Measurements from ENCODE around the gene ZBTB4. TPM values are rescaled to one million over a fixed set of nuclear protein-coding genes. Genes with fewer than 3 reads are reported as not detected.
"Not testable (repeated sequence)": the region's sequence is repeated elsewhere in the genome, so short reads cannot be mapped to it uniquely, and the experiment has no call there.

Gene ZBTB4
- total and polyA plus RNA-seq, 8 donors, result 15.8 to 31.5 (median 20.1) TPM

DNA sequence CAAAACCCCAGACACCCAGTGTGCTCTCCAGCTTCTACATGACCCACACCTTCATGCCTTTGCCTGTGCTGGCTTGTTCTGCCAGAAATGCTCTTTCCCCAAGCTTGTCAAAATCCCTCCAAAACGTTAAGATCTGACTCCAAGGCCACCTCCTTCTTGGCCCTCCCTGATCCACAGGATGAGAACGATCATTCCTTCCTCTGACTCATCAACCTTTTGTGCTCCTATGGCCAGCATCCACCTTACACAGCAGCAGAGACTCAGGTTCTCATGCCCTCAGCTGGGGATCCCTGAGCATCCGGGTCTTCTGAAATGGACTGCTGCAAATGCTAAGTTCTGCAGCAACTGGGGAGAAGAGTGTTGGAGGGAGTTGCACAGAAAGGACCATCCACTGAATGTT is 2.9 kb downstream of the ZBTB4 start:
- Histone ChIP-seq H3K27ac (peak overlapping the region in 4 of 5 donors; percentile 97 to 100 (median 100)), H3K4me1 (peaks cover 46 to 85% (median 68%) of the 10 kb centered on the region in 4 donors), H3K36me3 (no peaks in the 10 kb centered on the region), H3K9me3 (no peaks in the 10 kb centered on the region), H3K4me3 (peak overlapping the region in 1 of 4 donors; percentile 92), H3K27me3 (no peaks in the 10 kb centered on the region)
- DNase-seq, result no peak
- TF ChIP-seq EP300 (IDR thresholded peaks at IDR 0.05), result no peak
- 30 to 35% (median 32%) methylated on average over 3 of the region's 3 CpGs for WGBS, 5 donors
- intact Hi-C loops (cut with DNase I; ENCODE audit: low total_unique reads), result loop anchor here (5.0 kb wide), 1 partner anchor 39 kb away; the partner anchor contains the start of genes FGF11 and TMEM102

DNA sequence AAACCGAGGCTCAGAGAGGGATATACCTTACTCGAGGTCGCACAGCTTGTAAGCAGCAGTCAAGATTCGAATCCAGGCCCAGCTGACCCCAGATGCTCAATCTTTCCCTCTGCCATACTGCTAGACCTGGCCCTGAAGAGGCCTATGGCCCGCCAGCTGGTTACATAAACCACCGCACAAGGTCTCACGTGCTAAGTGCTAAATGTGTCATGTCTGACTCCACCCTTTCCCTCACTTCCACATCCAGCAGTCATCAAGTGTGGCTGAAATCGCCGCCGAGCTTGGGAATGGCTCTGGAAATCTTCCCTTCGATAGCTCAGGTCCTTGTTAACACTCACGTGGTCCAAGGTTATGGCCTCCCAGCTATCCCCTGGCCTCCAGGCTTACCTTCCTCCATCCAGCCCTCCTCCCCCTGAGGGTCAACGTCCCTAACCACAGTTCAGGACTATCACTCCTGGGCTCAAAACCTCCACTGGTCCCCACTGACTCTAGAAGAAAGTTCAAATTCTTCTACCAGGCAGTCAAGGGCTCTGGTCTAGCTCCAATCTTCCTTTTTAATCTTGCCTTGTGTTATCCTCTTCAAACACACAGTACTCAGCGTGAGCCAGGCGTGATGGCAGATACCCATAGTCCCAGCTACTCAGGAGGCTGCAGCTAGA is 3.5 kb downstream of the ZBTB4 start:
- Histone ChIP-seq H3K4me3 (no peak overlapping the region), H3K27ac (peak overlapping the region in 4 of 5 donors; percentile 97 to 100 (median 100)), H3K9me3 (no peaks in the 10 kb centered on the region), H3K4me1 (peaks cover 48 to 85% (median 72%) of the 10 kb centered on the region in 4 donors), H3K27me3 (no peaks in the 10 kb centered on the region), H3K36me3 (no peaks in the 10 kb centered on the region)
- DNase-seq, result peak in 1 of 2 donors; percentile 72
- intact Hi-C loops (cut with DNase I; ENCODE audit: low total_unique reads), result loop anchor here (5.0 kb wide), 1 partner anchor 39 kb away; the partner anchor contains the start of genes FGF11 and TMEM102
- 57 to 66% (median 65%) methylated on average over 15 of the region's 15 CpGs for WGBS, 5 donors
- TF ChIP-seq EP300 (IDR thresholded peaks at IDR 0.05), result no peak
- TF ChIP-seq, protein P1, sequence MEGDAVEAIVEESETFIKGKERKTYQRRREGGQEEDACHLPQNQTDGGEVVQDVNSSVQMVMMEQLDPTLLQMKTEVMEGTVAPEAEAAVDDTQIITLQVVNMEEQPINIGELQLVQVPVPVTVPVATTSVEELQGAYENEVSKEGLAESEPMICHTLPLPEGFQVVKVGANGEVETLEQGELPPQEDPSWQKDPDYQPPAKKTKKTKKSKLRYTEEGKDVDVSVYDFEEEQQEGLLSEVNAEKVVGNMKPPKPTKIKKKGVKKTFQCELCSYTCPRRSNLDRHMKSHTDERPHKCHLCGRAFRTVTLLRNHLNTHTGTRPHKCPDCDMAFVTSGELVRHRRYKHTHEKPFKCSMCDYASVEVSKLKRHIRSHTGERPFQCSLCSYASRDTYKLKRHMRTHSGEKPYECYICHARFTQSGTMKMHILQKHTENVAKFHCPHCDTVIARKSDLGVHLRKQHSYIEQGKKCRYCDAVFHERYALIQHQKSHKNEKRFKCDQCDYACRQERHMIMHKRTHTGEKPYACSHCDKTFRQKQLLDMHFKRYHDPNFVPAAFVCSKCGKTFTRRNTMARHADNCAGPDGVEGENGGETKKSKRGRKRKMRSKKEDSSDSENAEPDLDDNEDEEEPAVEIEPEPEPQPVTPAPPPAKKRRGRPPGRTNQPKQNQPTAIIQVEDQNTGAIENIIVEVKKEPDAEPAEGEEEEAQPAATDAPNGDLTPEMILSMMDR (IDR thresholded peaks at IDR 0.05), result no peak
- peak in 2 of 3 donors; percentile 36 to 52 for TF ChIP-seq POLR2AphosphoS5 (IDR thresholded peaks at IDR 0.05)
- no peak for TF ChIP-seq POLR2A (IDR thresholded peaks at IDR 0.05)

DNA sequence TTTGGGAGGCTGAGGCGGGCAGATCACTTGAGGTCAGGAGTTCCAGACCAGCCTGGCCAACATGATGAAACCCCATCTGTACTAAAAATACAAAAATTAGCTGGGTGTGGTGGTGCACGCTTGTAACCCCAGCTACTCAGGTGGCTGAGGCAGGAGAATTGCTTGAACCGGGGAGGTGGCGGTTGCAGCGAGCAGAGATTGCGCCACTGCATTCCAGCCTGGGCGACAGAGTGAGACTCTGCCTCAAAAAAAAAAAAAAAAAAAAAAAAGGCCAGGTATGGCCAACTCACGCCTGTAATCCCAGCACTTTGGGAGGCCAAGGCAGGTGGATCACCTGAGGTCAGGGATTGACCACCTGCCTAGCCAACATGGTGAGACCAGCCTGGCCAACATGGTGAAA is 4.7 kb downstream of the ZBTB4 start:
- not testable (repeated sequence) for H3K9me3 ChIP-seq, H3K27me3 ChIP-seq, H3K4me3 ChIP-seq, DNase-seq, H3K36me3 ChIP-seq
- peak overlapping the region in 2 of 5 donors; percentile 97 to 100 for H3K27ac ChIP-seq
- intact Hi-C loops (cut with DNase I; ENCODE audit: low total_unique reads), result loop anchor here (5.0 kb wide), 1 partner anchor 37 kb away; the partner anchor contains the start of genes FGF11 and TMEM102
- WGBS, 5 donors, result 82 to 94% (median 90%) methylated on average over 8 of the region's 8 CpGs
- peaks cover 52 to 87% (median 69%) of the 10 kb centered on the region in 4 donors for H3K4me1 ChIP-seq

DNA sequence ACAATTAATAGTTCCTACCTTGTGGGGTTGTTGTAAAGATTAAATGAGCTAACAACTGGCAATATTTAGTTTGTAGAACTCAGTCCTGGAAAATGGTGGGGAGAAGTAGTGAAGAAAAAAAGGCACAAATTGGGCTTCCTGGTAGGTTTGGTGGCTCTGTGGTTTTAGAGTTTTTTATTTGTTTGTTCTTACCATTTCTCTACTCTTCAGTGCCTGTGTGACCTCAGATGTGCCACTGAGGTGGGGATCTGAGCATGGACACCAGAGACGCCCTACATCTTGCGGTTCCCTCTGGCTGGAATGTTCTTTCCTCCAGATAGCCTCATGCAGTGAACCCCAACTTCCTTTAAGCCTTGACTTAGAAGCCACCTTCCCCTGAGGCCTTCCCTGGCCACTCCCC is 7.7 kb downstream of the ZBTB4 start:
- peaks cover 0 to 9% (median 5%) of the 10 kb centered on the region in 4 donors for H3K36me3 ChIP-seq
- peak overlapping the region in 2 of 5 donors; percentile 7 to 20 for H3K27ac ChIP-seq
- H3K4me1 ChIP-seq, result peaks cover 35 to 95% (median 64%) of the 10 kb centered on the region in 4 donors
- TF ChIP-seq, protein P1 (IDR thresholded peaks at IDR 0.05), result no peak
- TF ChIP-seq POLR2AphosphoS5 (IDR thresholded peaks at IDR 0.05) (no peak), POLR2A (IDR thresholded peaks at IDR 0.05) (no peak), EP300 (IDR thresholded peaks at IDR 0.05) (no peak)
- intact Hi-C loops (cut with DNase I; ENCODE audit: low total_unique reads), result no loop called here
- DNase-seq, result no peak
- H3K9me3 ChIP-seq, result no peaks in the 10 kb centered on the region
- 73 to 85% (median 80%) methylated on average over 2 of the region's 2 CpGs for WGBS, 5 donors
- no peak overlapping the region for H3K4me3 ChIP-seq
- no peaks in the 10 kb centered on the region for H3K27me3 ChIP-seq

DNA sequence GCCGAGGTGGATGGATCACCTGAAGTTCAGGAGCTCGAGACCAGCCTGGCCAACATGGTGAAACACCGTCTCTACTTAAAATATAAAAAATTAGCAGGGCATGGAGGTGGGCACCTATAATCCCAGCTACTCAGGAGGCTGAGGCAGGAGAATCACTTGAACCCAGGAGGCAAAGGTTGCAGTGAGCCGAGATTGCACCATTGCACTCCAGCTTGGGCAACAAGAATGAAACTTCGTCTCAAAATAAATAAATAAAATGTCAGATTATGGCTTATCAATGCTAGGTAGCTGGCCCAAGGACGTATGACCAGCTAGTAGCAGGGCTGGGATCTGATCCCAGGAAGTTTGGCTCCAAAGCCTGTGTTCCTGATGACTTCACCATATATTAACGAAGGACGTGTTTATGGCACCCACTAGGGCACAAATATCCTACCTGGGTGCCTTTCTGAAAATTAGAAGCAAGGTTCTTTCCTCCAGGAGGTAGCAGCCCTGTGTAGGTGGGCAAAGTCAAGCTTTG is 8.9 kb downstream of the ZBTB4 start:
- intact Hi-C loops (cut with DNase I; ENCODE audit: low total_unique reads); DNase-seq; H3K4me3 ChIP-seq; H3K27ac ChIP-seq; H3K9me3 ChIP-seq; H3K27me3 ChIP-seq: not testable (repeated sequence)
- H3K4me1 ChIP-seq, result peaks cover 33 to 94% (median 62%) of the 10 kb centered on the region in 4 donors
- WGBS, 5 donors, result 55 to 63% (median 63%) methylated on average over 8 of the region's 8 CpGs
- peaks cover 0 to 21% (median 17%) of the 10 kb centered on the region in 4 donors for H3K36me3 ChIP-seq

DNA sequence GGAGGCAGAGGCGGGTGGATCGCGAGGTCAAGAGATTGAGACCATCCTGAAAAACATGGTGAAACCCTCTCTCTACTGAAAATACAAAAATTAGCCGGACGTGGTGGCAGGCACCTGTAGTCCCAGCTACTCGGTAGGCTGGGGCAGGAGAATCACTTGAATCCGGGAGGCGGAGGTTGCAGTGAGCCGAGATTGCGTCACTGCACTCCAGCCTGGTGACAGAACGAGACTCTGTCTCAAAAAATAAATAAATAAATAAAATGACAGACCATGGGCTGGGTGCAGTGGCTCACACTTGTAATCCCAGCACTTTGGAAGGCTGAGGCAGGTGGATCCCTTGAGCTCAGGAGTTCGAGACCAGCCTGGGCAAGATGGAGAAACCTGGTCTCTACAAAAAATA is 9.6 kb downstream of the ZBTB4 start:
- peaks cover 0 to 25% (median 23%) of the 10 kb centered on the region in 4 donors for H3K36me3 ChIP-seq

More for the DNA sequence above, 9.6 kb downstream of the ZBTB4 start:
- H3K4me3 ChIP-seq; intact Hi-C loops (cut with DNase I; ENCODE audit: low total_unique reads); H3K27ac ChIP-seq; H3K9me3 ChIP-seq; DNase-seq; H3K27me3 ChIP-seq: not testable (repeated sequence)
- peaks cover 28 to 88% (median 57%) of the 10 kb centered on the region in 4 donors for H3K4me1 ChIP-seq
- WGBS, 5 donors, result 89 to 95% (median 95%) methylated on average over 12 of the region's 12 CpGs

Data from stomach (tissue), 9 donors.